Heart left ventricle (tissue), 13 donors: ENCODE data around the gene PACS2.

Experiments
- POLR2A ChIP-seq, 2 donors: fragments of 450-650 bp; IDR thresholded peaks; one replicate each; pipeline ENCODE4 v1.6.1; 2017; ENCODE audit warnings: antibody characterized with exemption in 2 of 2, mild to moderate bottlenecking in 2 of 2, moderate library complexity in 2 of 2
- TF ChIP-seq, protein P1 (sequence below), 12 donors: fragments of 200-600 bp; sonication (generic) in 4 of 12; IDR thresholded peaks; one replicate each; pipeline versions ENCODE4 v1.5.0 to v1.8.0; 2018 to 2022; ENCODE audit warnings: antibody characterized with exemption in 12 of 12, mild to moderate bottlenecking in 5 of 12
- donor health status: ischemic (EF 13 %, LVEDD 7.1; RV severe dilation, severe dysfunction).
- donor health status: DM: no; HTN: yes; CAD: no.
- donor health status: DM: no; HTN: no; CAD: no.
- donor health status: ischemic (EF 25% LVEDD 6.9; RV normal size, moderate dysfunction).
- donor health status: ischemic (EF 25% LVEDD 5.7; RV mildly dilated, moderate dysfunction).
- donor health status: ischemic (EF 35%, LVEDD 5.7; RV mildly dilated, moderate dysfunction).
- donor health status: nonischemic (EF 11% LVEDD 7.7; RV severe dilation, severe dysfunction).
- donor health status: DM: yes; HTN: yes; CAD: no.
- donor health status: PGD.
- donor health status: ischemic (EF 29% LVEDD 5.4; RV normal size, mild dysfunction).
- donor health status: nonischemic (EF 23%, LVEDD 6.1; RV moderate dilation, normal function).

DNA sequence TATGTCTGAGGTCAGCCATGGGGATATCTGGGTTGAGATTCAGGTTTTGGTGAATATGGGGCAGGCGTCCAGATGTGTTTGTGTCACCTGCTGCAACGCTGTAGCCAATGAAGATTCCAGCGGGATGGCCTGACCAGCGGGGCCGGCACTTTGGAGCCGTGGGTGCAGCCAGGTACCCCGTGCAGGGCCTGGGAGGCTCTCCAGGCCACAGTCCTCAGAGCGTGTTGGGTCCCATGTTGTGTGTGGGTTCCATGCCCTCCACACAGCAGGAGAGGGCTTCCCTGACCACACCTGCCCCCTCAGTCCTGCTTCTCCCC lies 80.9 kb downstream of the PACS2 start:
- TF ChIP-seq, protein P1, sequence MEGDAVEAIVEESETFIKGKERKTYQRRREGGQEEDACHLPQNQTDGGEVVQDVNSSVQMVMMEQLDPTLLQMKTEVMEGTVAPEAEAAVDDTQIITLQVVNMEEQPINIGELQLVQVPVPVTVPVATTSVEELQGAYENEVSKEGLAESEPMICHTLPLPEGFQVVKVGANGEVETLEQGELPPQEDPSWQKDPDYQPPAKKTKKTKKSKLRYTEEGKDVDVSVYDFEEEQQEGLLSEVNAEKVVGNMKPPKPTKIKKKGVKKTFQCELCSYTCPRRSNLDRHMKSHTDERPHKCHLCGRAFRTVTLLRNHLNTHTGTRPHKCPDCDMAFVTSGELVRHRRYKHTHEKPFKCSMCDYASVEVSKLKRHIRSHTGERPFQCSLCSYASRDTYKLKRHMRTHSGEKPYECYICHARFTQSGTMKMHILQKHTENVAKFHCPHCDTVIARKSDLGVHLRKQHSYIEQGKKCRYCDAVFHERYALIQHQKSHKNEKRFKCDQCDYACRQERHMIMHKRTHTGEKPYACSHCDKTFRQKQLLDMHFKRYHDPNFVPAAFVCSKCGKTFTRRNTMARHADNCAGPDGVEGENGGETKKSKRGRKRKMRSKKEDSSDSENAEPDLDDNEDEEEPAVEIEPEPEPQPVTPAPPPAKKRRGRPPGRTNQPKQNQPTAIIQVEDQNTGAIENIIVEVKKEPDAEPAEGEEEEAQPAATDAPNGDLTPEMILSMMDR (IDR thresholded peaks at IDR 0.05), result no peak
- TF ChIP-seq POLR2A (IDR thresholded peaks at IDR 0.05), result no peak
